Skeletal muscle tissue (tissue), 4 donors: ENCODE results near the gene TBXT. TPM values are rescaled to one million over a fixed set of nuclear protein-coding genes. Genes with fewer than 3 reads are reported as not detected.
"Not testable (repeated sequence)": the region's sequence is repeated elsewhere in the genome, so short reads cannot be mapped to it uniquely, and the experiment has no call there.

Source experiments
- H3K27ac ChIP-seq: one replicate; pipeline ENCODE4 v1.7.0; 2013; ENCODE audit warnings: mild to moderate bottlenecking, low read depth, low read length, inconsistent platforms
- H3K27me3 ChIP-seq, 3 donors: one replicate each; pipeline ENCODE4 v1.7.0; 2013; ENCODE audit warnings: low read length in 3 of 3; ENCODE audit not compliant: control insufficient read depth in 3 of 3, insufficient read depth in 3 of 3
- H3K36me3 ChIP-seq, 3 donors: one replicate each; pipeline ENCODE4 v1.7.0; 2013; ENCODE audit warnings: low read length in 3 of 3; ENCODE audit not compliant: control insufficient read depth in 3 of 3, insufficient read depth in 3 of 3
- H3K4me1 ChIP-seq, 3 donors: one replicate each; pipeline ENCODE4 v1.7.0; 2013; ENCODE audit warnings: low read length in 3 of 3, mild to moderate bottlenecking in 3 of 3; ENCODE audit not compliant: control insufficient read depth in 3 of 3, insufficient read depth in 3 of 3
- H3K4me3 ChIP-seq, 3 donors: one replicate each; pipeline ENCODE4 v1.7.0; 2013; ENCODE audit warnings: low read length in 3 of 3
- H3K9ac ChIP-seq, 3 donors: one replicate each; pipeline ENCODE4 v1.7.0; 2013; ENCODE audit warnings: low read length in 3 of 3, mild to moderate bottlenecking in 3 of 3, moderate library complexity in 2 of 3, low read depth in 1 of 3
- H3K9me3 ChIP-seq, 3 donors: one replicate each; pipeline ENCODE4 v1.7.0; 2013; ENCODE audit warnings: low read length in 3 of 3; ENCODE audit not compliant: control insufficient read depth in 3 of 3
- total RNA-seq: library from RNA; depleted of rRNA; stranded (reverse); fragments of >200 nt; gene quantifications from one replicate; pipeline ENCODE4 v1.2.3, GENCODE V29; 2014
- donor health status: Osteomylitis.

TBXT gene
- total RNA-seq, 1 donor from 2014 or later: not detected

- Histone ChIP-seq H3K4me1 (no peaks in the 10 kb centered on the region), H3K27ac (no peak overlapping the region), H3K27me3 (no peaks in the 10 kb centered on the region), H3K4me3 (no peak overlapping the region), H3K9ac (no peak overlapping the region), H3K9me3 (no peaks in the 10 kb centered on the region), H3K36me3 (no peaks in the 10 kb centered on the region)
Measured at GRCh38 chr6:166197361-166197760, 29.7 kb upstream of the TBXT start.

- H3K4me1 ChIP-seq: no peaks in the 10 kb centered on the region
- H3K36me3 ChIP-seq: no peaks in the 10 kb centered on the region
- no peak overlapping the region for H3K27ac ChIP-seq
- no peaks in the 10 kb centered on the region for H3K9me3 ChIP-seq
- H3K9ac ChIP-seq: no peak overlapping the region
- no peaks in the 10 kb centered on the region for H3K27me3 ChIP-seq
- no peak overlapping the region for H3K4me3 ChIP-seq
Measured at GRCh38 chr6:166195860-166196238, 28.2 kb upstream of the TBXT start.

- no peaks in the 10 kb centered on the region for H3K9me3 ChIP-seq
- no peak overlapping the region for H3K9ac ChIP-seq
- no peaks in the 10 kb centered on the region for H3K4me1 ChIP-seq
- H3K4me3 ChIP-seq: no peak overlapping the region
- no peak overlapping the region for H3K27ac ChIP-seq
- H3K36me3 ChIP-seq: no peaks in the 10 kb centered on the region
- H3K27me3 ChIP-seq: no peaks in the 10 kb centered on the region
Measured at GRCh38 chr6:166194914-166195859, 27.5 kb upstream of the TBXT start.

- no peaks in the 10 kb centered on the region for H3K27me3 ChIP-seq
- no peak overlapping the region for H3K9ac ChIP-seq
- H3K4me1 ChIP-seq: no peaks in the 10 kb centered on the region
- H3K9me3 ChIP-seq: no peaks in the 10 kb centered on the region
- H3K4me3 ChIP-seq: no peak overlapping the region
- no peak overlapping the region for H3K27ac ChIP-seq
- no peaks in the 10 kb centered on the region for H3K36me3 ChIP-seq
Measured at GRCh38 chr6:166192557-166192956, 24.9 kb upstream of the TBXT start.

GRCh38 chr6:166192136-166192535 lies 24.5 kb upstream of the TBXT start:
- H3K4me1 ChIP-seq: no peaks in the 10 kb centered on the region
- no peak overlapping the region for H3K4me3 ChIP-seq
- no peaks in the 10 kb centered on the region for H3K36me3 ChIP-seq
- no peak overlapping the region for H3K9ac ChIP-seq
- no peaks in the 10 kb centered on the region for H3K27me3 ChIP-seq
- H3K9me3 ChIP-seq: no peaks in the 10 kb centered on the region
- H3K27ac ChIP-seq: no peak overlapping the region

GRCh38 chr6:166179704-166180103 lies 12.1 kb upstream of the TBXT start:
- Histone ChIP-seq H3K4me1 (no peaks in the 10 kb centered on the region), H3K9ac (no peak overlapping the region), H3K4me3 (no peak overlapping the region), H3K9me3 (no peaks in the 10 kb centered on the region), H3K27me3 (peaks cover 0 to 2% (median 0%) of the 10 kb centered on the region in 3 donors), H3K36me3 (no peaks in the 10 kb centered on the region), H3K27ac (no peak overlapping the region)

- peaks cover 6 to 23% (median 14%) of the 10 kb centered on the region in 3 donors for H3K27me3 ChIP-seq
- H3K9ac ChIP-seq: no peak overlapping the region
- no peak overlapping the region for H3K4me3 ChIP-seq
- H3K27ac ChIP-seq: no peak overlapping the region
- no peaks in the 10 kb centered on the region for H3K36me3 ChIP-seq
- H3K9me3 ChIP-seq: no peaks in the 10 kb centered on the region
- peaks cover 0 to 3% (median 0%) of the 10 kb centered on the region in 3 donors for H3K4me1 ChIP-seq
Measured at GRCh38 chr6:166176106-166176505, 8.5 kb upstream of the TBXT start.

GRCh38 chr6:166175093-166175492 lies 7.4 kb upstream of the TBXT start:
- not testable (repeated sequence) for H3K4me3 ChIP-seq, H3K36me3 ChIP-seq, H3K27ac ChIP-seq, H3K9ac ChIP-seq, H3K9me3 ChIP-seq, H3K4me1 ChIP-seq
- H3K27me3 ChIP-seq: peaks cover 10 to 27% (median 24%) of the 10 kb centered on the region in 3 donors

- no peak overlapping the region for H3K27ac ChIP-seq
- H3K4me3 ChIP-seq: no peak overlapping the region
- no peaks in the 10 kb centered on the region for H3K36me3 ChIP-seq
- peaks cover 0 to 3% (median 0%) of the 10 kb centered on the region in 3 donors for H3K4me1 ChIP-seq
- no peaks in the 10 kb centered on the region for H3K9me3 ChIP-seq
- no peak overlapping the region for H3K9ac ChIP-seq
- H3K27me3 ChIP-seq: peaks cover 19 to 34% (median 33%) of the 10 kb centered on the region in 3 donors
Measured at GRCh38 chr6:166174031-166174430, 6.4 kb upstream of the TBXT start.

GRCh38 chr6:166173281-166173951 lies 5.8 kb upstream of the TBXT start:
- H3K36me3 ChIP-seq: no peaks in the 10 kb centered on the region
- no peak overlapping the region for H3K27ac ChIP-seq
- H3K9me3 ChIP-seq: no peaks in the 10 kb centered on the region
- H3K27me3 ChIP-seq: peaks cover 24 to 40% (median 39%) of the 10 kb centered on the region in 3 donors
- no peak overlapping the region for H3K4me3 ChIP-seq
- H3K4me1 ChIP-seq: peaks cover under 1 to 6% (median 3%) of the 10 kb centered on the region in 3 donors
- no peak overlapping the region for H3K9ac ChIP-seq
